GM03348 (cell line): ENCODE measurements around the gene BSG.
A peak's percentile ranks its signal among the peaks of the same experiment; 100 is the strongest.
"Not testable (repeated sequence)": the region's sequence is repeated elsewhere in the genome, so short reads cannot be mapped to it uniquely, and the experiment has no call there.

Source experiments
- DNase-seq: peaks from one replicate; pipeline ENCODE4 v3.0.0; 2012; ENCODE audit warnings: low spot score

The BSG gene

GRCh38 chr19:604355-604754 lies 32.0 kb downstream of the BSG start:
- DNase-seq = no peak

- DNase-seq = not testable (repeated sequence)
Measured at GRCh38 chr19:605061-605971, 32.9 kb downstream of the BSG start.

- DNase-seq = no peak
Measured at GRCh38 chr19:607301-608154, 35.1 kb downstream of the BSG start.

- no peak for DNase-seq
Measured at GRCh38 chr19:608155-609003, 36.0 kb downstream of the BSG start.

DNA sequence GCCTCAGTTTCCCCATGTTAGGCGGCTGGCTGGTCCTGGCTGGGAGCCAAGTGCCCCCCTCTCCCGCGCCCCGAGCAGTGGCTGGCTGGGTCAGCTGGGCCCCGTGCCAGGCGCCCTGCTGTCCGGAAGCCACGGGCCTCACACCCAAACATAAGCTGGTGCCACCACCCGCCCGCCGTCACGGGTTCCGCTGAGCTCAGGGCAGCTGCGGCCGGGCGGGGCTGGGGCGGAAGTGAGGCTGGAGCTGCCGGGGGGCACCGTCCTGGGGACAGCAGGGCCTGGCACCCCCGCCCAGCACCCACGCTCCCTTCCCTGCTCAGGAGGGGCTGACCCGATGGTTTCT lies 36.6 kb downstream of the BSG start:
- DNase-seq = no peak

DNA sequence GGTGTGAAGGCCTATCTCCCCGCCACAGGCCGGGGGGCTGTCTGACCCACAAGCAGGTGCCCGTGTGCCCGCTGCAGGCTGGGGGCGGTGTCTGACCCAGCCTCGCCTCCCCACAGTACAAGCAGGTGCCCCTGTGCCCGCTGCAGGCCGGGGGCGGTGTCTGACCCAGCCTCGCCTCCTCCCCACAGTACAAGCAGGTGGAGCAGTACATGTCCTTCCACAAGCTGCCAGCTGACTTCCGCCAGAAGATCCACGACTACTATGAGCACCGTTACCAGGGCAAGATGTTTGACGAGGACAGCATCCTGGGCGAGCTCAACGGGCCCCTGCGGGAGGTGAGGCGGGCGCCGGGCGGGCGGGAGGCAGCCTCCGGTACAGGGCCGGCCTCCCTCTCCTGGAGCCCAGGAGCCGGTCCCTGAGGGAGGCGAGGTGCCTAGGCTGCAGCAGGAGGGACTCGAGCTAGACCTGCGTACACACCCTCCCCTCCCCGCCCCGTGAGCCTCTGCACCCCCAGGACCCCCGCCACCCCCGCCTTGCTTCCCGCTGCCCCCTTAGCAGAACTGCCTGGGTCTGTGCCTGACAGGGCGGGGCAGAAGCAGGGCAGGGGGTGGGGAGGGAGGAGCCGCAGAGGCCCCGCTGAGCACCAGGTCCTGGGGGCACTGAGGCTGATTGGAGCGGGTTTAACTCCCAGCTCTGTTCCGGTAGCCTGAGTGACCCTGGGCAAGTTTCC lies 37.8 kb downstream of the BSG start:
- DNase-seq = no peak

- DNase-seq = peak; percentile 83
Measured at GRCh38 chr19:610801-611480, 38.5 kb downstream of the BSG start.

DNA sequence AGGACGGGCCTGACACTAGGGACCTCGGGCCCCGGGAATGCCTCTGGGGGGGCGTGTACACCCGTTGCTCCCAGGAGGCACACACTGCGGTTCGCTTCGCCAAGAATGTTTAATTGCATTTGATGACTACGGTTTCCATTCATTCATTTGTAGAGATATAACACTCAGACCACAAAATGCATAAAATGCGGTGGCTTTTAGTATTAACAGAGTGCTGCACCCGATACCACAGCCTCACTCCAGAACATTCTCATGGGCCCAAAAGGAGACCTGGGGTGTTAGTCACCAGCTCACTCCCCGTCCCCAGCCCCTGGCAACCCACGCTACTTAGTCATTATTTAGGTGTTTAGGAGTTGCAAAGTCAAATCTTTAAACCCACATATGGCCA lies 39.1 kb downstream of the BSG start:
- peak; percentile 92 for DNase-seq

DNA sequence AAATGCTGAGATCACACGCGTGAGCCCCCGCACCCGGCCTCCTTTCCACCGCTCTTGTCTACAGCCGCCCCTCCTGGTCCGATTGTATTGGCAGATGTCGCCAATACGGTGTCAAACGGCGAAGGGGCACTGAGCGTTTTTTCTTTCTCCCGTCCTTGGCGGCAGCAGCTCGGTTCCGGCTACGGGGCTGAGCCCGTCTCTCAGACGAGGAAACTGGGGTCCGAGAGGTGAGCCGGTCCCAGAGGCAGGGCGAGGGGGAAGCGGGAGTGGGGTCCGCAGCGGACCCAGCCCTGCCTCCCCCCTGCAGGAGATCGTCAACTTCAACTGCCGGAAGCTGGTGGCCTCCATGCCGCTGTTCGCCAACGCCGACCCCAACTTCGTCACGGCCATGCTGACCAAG lies 40.5 kb downstream of the BSG start:
- no peak for DNase-seq

- DNase-seq = no peak
Measured at GRCh38 chr19:613732-614567, 41.6 kb downstream of the BSG start.

GRCh38 chr19:615619-616018 lies 43.2 kb downstream of the BSG start:
- no peak for DNase-seq

GRCh38 chr19:616062-616700 lies 43.8 kb downstream of the BSG start:
- DNase-seq = no peak

GRCh38 chr19:616747-617526 lies 44.5 kb downstream of the BSG start:
- DNase-seq = no peak

DNA sequence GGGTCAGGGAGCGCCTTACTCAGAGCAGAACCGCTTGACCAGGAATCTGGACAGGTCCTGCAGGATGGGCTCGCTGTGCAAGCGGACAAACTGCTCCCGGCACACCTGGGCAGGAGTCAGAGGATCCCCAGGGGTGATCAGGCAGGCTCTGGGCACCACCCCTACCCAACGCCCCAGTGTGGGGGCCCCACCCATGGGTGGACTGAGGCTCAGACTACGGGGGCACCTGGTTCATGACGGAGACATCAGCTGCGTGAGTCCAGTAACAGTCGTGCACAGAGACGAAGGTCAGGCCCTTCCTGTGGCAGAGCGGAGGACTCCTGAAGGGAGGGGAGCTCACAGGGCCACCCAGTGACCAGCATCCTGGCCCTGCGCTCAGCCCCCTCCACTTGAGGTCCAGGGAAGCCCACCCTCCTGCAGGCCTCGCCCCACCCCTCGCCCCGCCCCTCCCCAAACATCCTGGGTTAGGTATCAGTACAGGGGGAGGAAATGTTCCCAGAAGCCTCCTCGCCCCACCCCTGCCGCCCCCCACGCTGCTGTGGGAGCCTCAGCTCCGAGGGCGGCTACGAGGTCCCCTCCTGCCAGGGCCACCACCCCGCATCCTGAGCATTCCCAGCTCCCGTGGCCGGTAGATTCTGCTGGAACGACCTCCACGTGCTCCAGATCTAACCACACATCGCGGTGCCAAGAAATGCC lies 45.3 kb downstream of the BSG start:
- no peak for DNase-seq

DNA sequence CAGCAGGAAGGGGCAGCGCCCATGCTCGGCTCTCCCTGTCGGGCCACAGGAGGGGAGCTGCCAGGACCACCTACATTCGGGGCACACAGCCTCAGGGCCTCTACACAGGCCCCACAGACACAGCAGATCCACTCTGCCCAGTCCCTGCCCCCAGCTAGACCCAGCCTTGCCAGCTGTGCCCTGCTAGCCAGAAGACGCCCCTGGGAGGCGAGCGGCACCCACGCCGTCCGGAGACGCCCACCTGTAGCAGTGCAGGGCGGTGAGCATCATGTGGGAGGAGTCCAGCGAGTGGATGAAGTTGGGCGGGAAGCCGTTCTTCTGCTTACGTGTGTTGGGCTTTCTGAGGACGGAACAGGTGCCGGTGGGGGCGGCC lies 45.8 kb downstream of the BSG start:
- no peak for DNase-seq

GRCh38 chr19:618674-619285 lies 46.4 kb downstream of the BSG start:
- no peak for DNase-seq

- no peak for DNase-seq
Measured at GRCh38 chr19:619286-620002, 47.0 kb downstream of the BSG start.
